GM21447 (cell line): ENCODE results near the gene TOMM70.
A peak's percentile ranks its signal among the peaks of the same experiment; 100 is the strongest.
"Not testable (repeated sequence)": the region's sequence is repeated elsewhere in the genome, so short reads cannot be mapped to it uniquely, and the experiment has no call there.

ENCODE experiments used
- ATAC-seq: cut with Tn5 transposase; IDR thresholded peaks from one replicate; pipeline ENCODE4 v1.9.1; 2021; ENCODE audit not compliant: unreplicated experiment

TOMM70 gene

GRCh38 chr3:100400780-100401673 is at the start of gene TOMM70, which contains the start of gene LNP1:
Gene TOMM70, minus strand, starts transcription at chr3:100401089. Its CDS starts 140 bp downstream, at chr3:100400949.
Gene LNP1, plus strand, starts transcription at chr3:100401539. Its CDS starts 28,191 bp downstream, at chr3:100429730.
- ATAC-seq: peak; percentile 94

- no peak for ATAC-seq
These were observed 48.3 kb upstream of the TOMM70 start for GRCh38 chr3:100449214-100449613.

GRCh38 chr3:100448079-100448478 is 47.2 kb upstream of the TOMM70 start:
- no peak for ATAC-seq

- not testable (repeated sequence) for ATAC-seq
These were observed 46.2 kb upstream of the TOMM70 start for GRCh38 chr3:100447067-100447466.

GRCh38 chr3:100443690-100444089 is 42.8 kb upstream of the TOMM70 start:
- ATAC-seq: no peak

- ATAC-seq: no peak
These were observed 40.0 kb upstream of the TOMM70 start for GRCh38 chr3:100440895-100441294.

- ATAC-seq: no peak
These were observed 37.7 kb upstream of the TOMM70 start for GRCh38 chr3:100438623-100438974.

- ATAC-seq: no peak
These were observed 37.1 kb upstream of the TOMM70 start for GRCh38 chr3:100437721-100438622.

GRCh38 chr3:100436951-100437350 is 36.1 kb upstream of the TOMM70 start:
- no peak for ATAC-seq

GRCh38 chr3:100429187-100429716 is 28.4 kb upstream of the TOMM70 start:
- no peak for ATAC-seq

GRCh38 chr3:100427699-100428098 is 26.8 kb upstream of the TOMM70 start:
- no peak for ATAC-seq

- ATAC-seq: no peak
These were observed 25.3 kb upstream of the TOMM70 start for GRCh38 chr3:100426067-100426682.

- no peak for ATAC-seq
These were observed 24.4 kb upstream of the TOMM70 start for GRCh38 chr3:100425316-100425715.

- no peak for ATAC-seq
These were observed 23.4 kb upstream of the TOMM70 start for GRCh38 chr3:100424261-100424660.

- ATAC-seq: no peak
These were observed 22.7 kb upstream of the TOMM70 start for GRCh38 chr3:100423611-100424010.

GRCh38 chr3:100420885-100421284 is 20.0 kb upstream of the TOMM70 start:
- ATAC-seq: no peak

GRCh38 chr3:100419406-100419805 is 18.5 kb upstream of the TOMM70 start:
- no peak for ATAC-seq

GRCh38 chr3:100416863-100417262 is 16.0 kb upstream of the TOMM70 start:
- ATAC-seq: no peak

GRCh38 chr3:100416176-100416575 is 15.3 kb upstream of the TOMM70 start:
- ATAC-seq: no peak

- ATAC-seq: no peak
These were observed 12.7 kb upstream of the TOMM70 start for GRCh38 chr3:100413613-100414012.
